A204.1 (cell line): ENCODE measurements around the gene AGAP1.
"Not testable (repeated sequence)": the region's sequence is repeated elsewhere in the genome, so short reads cannot be mapped to it uniquely, and the experiment has no call there.

ENCODE experiments used
- FAIRE-seq: peaks from 2 replicates; lab custom pipeline; 2012; peaks lifted over from hg19 to GRCh38; lab: Jason Lieb, UNC

The AGAP1 gene

DNA sequence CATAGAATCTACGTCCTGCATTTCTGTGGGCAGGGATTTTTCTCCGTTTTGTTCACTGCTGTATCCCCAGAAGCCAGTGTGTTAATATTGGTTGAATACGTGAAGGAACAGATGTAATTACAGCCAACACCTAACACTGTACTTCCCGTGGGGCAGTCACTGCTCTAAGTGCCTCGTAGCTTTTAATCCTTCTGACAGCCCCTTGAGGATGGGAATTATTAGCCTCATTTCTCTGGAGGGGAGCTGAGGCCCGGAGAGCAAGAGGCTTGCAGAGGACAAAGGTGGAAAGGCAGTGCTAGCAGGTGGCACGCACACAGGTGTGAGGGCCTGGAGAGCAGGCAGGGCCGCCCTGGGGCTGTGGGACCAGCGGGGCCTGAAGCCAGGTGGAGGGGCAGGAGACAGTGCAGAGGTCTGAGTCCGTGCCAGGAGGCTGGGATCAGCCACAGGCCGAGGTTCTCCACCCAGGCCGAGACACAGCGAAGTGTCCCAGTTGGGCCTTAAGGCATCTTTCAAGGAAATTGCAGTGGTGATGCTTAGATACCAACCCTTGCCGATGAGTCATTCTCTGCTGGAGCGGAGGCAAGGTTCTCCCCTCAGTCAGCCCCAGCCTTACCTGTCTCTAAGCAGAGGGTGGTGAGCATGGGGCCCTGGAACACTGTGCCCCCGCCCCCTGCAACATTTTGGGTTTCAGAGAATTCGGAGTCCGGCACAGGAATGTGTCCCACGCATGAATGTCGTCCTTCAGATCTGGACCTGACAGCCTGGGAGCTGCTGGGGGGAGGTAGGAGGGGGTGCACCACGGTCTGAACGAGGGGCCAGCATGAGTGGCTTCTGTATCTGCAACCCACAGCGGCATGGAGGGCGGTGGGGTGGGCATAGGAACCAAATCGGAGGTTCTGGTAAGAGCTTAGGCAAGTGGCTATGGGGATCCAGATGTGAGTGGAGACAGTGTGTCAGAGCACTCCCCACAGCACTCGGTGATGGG, 551.7 kb downstream of the AGAP1 start:
- FAIRE-seq: no peak

- no peak for FAIRE-seq
Measured at GRCh38 chr2:236046715-236047114, 552.9 kb downstream of the AGAP1 start.

DNA sequence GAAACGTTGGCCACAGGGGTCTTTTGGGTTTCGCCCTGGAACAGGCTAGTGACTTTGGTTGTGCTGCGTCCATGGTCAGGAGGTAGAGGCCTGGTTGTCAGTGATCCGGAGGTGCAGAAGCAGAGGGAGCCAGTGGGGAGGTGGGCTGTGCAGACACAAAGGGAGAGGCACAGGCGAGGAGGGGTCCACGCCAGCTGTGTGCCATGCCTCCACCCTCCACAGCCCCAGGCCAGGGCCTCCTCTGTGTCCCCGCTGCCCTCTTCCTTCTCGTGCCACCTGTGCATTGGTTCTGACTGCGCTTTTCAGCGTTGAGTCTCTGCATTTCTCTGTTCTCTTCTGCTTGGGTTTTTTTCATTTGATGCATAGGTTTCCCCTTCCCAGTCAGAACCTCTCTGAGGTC, 553.3 kb downstream of the AGAP1 start:
- FAIRE-seq: no peak

DNA sequence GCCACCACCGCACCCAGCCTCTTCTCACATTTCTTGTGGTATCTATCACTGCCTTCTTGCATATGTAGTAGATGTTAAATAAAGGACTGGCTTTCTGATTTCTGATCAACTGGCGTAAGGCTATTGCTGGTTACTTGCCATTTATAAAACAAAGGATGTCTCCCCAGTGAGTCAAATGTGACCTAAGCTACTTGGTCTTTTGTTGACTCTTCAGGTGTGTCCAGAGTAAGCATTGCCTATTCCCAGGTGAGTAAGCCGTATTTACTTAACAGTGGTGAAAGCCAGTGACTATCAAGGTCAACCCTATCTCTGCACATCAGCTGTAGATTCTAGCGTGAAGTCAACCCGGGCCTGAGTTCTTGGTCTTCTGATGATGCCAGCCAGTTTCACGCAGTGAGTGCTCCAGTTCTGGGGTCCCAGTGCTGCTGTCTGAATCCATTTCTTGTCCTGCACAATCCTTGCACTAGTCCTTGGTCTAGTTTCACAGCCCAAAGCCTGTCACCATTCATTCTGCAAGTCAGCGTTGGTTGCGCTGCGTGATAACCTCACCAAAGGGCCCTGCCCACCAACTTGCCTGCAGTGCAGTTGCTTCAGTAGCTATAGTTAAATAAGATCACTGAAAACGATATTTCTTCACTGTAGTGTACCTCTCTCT, 554.2 kb downstream of the AGAP1 start:
- FAIRE-seq: no peak

GRCh38 chr2:236049981-236050380, 556.1 kb downstream of the AGAP1 start:
- no peak for FAIRE-seq

DNA sequence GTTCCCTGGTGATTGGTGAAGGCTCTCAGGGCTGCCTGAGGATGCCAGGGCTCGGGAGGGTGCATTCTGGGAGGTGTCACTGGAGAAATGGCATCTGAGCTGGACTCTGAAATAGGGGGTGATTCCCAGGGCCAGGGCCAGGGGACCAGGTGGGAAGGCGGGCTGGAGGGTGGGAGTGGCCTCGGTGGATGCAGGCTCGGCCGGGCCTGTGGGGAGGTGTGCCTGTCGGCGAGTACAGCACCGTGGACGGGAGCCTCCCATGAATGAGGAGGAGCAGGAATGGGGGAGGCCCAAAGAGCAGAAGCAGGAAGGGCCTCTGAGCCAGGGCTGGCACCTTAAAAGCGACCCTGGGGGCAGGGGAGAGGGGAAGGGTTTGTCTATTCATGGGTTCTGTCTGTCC, 557.5 kb downstream of the AGAP1 start:
- no peak for FAIRE-seq

DNA sequence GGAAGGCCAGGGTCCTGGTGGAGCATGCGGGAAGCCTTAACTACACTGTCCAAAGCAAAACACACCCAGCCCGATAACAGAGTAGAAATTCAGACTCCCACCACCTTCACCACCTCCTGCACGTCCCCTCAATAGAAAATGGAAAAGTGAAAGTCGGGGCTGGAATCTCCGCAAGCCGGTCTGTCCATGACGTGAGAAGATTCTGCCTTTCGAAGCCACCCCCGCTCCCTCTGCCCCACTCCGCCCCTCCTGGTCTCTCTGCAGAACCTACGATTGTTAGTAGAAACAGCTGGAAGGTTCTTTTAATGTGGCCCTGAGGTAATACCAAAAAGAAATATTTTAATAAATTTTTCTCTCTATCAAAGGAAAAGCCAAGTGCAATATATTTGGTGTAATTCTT, 558.0 kb downstream of the AGAP1 start:
- no peak for FAIRE-seq

DNA sequence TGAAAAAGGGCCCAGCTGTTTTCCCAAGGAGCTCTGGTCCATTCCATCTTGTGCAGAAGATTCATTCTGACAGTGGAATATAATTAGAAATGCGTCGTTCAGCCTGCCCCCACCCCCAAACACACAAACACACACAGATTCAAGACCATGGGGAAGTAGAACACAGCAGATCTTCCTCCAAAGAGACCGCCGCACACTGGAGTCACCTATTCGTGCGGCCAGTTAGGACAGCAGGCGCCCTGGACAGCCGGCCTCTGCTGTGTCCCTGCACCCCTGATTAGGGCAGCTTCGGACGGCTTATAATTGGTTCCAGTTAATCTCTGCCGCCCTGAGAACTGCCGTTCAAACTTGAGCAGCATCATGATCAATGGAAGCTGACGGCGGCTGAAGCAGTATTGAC, 558.4 kb downstream of the AGAP1 start:
- FAIRE-seq: no peak

DNA sequence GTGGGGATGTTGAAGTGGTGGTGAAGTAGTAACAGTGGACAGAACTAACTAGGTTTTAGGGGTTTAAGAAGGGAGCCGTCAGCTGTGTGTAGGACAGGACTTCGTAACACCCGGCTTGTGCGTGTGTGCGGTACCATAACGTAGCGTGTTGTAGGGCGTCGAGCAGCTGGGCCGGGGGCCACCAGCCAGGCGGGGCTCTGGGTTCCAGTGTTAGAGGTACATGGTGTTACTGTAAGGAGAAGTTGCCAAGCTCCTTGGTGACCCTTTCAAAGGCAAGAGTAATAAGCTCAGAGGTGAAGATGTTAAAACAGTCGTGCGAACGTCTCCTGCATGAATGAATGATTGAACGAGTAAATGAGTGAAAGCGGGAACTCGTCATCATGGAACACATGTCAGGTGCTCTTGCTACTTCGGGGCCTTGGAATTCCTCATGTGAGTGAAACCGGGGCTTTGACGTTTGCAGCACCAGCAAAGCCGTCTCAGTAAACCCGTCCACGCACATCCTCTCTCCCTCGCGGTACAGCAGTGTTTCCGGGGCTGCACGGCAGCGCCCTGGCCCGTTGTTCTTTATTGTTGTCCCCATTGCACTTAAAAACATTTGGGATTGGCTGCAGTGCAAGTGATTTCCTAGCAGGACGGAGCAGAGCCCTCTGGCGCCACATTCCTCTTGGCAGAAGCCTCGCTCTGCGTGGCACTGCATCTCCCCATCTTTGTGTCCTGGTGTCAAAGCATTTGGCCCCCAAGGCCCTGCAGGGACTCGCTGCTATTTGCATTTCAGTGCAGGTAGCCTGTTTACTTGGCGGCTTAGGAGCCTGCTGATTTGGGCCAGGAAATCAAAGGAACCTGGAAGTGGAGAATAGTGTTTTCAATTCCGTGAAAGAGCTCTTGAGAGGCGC, 559.3 kb downstream of the AGAP1 start:
- no peak for FAIRE-seq

DNA sequence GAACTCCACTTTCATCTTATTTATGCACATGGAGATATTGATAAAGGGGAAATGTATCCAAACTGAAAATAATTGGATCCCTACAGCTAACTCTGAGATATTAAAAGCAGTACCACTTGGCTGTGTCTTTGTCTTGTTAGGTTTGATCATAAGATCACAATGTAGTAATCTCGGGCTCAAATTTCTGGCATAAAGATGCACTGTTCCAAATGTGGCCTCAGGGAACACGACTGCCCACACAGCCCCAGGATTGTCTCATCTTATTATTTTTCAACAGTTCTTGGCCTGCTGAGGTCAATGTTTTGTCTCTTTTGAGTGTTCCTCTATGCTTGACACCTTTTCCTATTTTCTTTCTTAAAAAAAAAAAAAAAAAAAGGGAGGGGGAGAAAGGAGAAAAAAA, 560.3 kb downstream of the AGAP1 start:
- FAIRE-seq: no peak

DNA sequence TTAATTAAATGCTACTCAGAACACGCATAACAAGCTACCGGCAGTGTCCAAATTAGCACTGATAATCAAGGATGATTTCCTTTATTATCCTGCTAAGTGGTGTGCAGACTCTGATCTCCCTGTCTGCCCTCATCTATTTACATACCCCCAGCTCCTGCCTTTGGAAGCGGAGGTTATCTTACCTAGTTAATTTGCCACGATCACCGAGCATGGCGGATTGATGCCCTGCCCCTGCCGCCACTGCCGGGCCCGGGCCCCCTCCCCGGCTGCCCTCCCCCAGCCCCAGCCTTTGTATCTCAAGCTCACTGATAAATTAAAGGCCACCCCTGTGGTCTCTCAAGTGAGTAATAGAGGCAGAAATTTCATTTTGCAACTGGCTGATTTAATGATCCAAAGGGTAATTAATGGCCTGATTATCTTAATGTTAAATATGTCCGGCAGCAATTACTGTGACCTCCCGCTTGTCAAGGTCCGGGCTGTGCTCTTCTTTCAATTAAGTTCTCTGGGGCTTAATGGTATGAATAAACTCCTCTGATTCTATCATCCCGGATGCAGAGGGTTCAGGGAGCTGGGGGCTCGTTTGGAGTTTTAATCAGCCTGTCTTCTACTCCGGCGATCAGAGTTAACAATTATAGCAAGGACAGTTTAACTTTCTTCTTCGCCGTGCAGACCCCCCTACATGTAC, 560.9 kb downstream of the AGAP1 start:
- FAIRE-seq: no peak

GRCh38 chr2:236055471-236055870, 561.6 kb downstream of the AGAP1 start:
- no peak for FAIRE-seq

DNA sequence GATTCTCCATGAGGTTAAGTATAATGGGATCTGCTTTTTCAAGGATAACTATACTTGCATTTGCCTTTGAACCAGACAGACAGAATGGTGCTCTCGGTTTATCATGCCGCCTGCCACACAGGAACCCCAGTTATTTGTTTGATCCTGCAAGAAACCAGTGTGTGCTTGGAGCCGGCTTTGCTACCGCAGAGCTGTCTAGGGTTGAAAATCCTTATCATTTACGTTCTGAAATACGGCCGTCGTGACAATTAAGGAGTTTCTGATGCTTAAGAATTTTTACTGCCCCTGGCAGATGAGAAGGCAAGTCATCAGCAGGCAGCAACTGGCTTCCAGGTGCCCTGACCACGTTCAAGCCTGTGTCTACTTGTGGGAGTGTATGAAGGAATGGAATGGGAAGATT, 562.3 kb downstream of the AGAP1 start:
- FAIRE-seq: no peak

DNA sequence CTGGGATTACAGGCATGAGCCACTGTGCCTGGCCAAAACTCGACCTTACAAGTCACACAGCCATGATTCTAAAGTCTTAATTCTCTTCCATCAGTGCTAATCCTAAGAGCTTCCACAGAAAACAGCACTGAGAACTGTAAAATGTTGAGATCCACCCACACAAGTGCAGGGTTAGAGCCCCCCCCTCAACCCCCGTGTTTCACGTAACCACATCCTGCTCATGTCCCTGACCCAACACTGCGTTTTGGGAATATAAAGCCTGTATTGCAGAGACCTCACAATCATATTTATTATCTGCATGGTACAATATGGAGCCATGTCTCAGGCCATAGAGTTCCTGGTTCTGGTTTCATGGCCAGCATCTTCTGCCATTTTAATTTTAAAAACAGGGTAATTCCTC, 563.5 kb downstream of the AGAP1 start:
- no peak for FAIRE-seq

DNA sequence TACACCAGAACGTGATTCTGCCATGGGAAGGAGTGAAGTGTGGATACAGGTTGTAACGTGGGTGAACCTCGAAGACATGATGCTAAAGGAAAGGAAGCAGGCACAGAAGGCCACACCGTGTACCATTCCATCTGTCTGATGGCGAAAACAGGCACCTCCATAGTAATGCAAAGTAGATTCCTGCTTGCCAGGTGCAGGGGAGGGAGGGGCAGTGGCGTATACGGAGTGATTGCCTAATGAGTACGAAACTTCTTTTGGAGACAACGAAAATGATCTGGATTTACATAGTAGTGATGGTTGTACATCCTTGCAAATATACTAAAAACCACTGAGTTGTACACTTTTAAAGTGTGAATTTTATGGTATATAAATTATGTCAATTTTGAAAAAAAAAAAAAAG, 567.7 kb downstream of the AGAP1 start:
- FAIRE-seq: no peak

GRCh38 chr2:236061899-236062298, 568.1 kb downstream of the AGAP1 start:
- FAIRE-seq: no peak

DNA sequence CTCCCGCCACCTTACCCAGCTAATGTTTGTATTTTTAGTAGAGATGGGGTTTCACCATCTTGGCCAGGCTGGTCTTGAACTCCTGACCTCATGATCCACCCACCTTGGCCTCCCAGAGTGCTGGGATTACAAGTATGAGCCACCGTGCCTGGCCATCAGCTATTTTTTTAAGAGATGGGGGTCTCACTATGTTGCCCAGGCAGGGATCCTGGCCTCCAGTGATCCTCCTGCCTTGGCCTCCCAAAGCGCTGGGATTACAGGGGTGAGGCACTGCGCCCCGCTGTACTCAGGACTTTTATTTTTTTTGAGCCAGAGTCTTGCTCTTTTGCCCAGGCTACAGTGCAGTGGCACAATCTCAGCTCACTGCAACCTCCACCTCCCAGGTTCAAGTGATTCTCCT, 569.0 kb downstream of the AGAP1 start:
- FAIRE-seq: not testable (repeated sequence)

DNA sequence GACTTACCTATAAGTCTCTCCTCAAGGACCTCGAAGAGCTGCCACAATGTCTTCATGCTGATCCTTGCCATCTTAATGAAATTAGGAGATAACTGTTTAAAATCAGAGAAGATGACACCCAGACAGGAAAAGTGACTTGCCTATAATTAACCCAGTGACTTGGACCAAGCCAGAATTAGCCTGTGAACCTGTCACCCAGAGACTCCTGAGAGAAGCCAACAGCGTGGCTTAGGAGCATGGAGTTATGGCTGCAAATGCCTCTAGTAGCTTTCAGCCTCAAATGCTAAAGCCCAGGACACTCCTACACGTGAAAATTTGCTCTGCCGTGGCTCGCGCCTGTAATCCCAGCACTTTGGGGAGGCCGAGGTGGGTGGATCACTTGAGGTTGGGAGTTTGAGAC, 570.2 kb downstream of the AGAP1 start:
- FAIRE-seq: no peak

- no peak for FAIRE-seq
Measured at GRCh38 chr2:236065314-236066160, 571.7 kb downstream of the AGAP1 start.

DNA sequence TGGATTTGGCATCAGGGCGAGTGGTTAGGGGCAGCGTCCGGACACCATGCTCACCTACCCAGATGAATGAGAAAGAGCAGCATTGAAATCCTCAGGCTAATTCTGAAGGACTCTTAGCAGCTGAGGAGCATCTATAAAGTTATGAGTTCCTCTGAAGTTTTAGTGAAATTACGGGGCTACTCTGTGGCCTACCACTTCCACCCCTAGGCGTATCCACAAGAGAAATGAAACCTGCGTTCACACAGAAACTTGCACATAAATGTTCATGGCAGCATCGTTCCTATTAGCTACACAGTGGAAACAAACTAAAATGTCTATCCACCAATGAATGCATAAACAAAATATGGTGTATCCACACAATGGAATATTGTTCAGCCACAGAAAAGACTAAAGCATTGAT, 576.4 kb downstream of the AGAP1 start:
- no peak for FAIRE-seq

DNA sequence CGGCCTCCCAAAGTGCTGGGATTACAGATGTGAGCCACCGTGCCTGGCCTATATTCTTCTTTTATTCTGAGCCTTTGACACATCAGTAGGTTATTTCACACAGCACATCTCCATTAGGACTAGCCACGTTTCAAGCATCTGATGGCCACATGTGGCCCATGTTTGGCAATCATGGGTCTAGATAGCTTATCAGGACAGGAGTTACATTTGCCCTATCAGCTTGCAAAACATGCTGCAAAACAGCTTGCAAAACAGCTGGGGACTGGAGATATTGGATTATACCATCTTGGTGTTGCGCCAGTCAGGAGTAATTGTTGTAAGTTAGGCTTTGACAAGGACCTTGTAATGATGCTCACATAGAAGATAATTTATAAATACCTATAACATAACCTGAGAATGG, 579.4 kb downstream of the AGAP1 start:
- no peak for FAIRE-seq
